GM21825 (cell line): ENCODE results near the gene PYGB.

Experiments used
- ATAC-seq: cut with Tn5 transposase; IDR thresholded peaks from one replicate; pipeline ENCODE4 v1.9.1; 2021; ENCODE audit warnings: mild to moderate bottlenecking, moderate library complexity; ENCODE audit not compliant: unreplicated experiment

The PYGB gene

GRCh38 chr20:25247956-25248785 lies at the start of gene PYGB:
TSS of gene PYGB (plus strand) at chr20:25248085. CDS start at chr20:25248179, 94 bp downstream.
- peak; percentile 63 for ATAC-seq

- ATAC-seq, result no peak
Observed at GRCh38 chr20:25198663-25199383, 49.1 kb upstream of the PYGB start.

- no peak for ATAC-seq
Observed at GRCh38 chr20:25199473-25200260, 48.2 kb upstream of the PYGB start.

DNA sequence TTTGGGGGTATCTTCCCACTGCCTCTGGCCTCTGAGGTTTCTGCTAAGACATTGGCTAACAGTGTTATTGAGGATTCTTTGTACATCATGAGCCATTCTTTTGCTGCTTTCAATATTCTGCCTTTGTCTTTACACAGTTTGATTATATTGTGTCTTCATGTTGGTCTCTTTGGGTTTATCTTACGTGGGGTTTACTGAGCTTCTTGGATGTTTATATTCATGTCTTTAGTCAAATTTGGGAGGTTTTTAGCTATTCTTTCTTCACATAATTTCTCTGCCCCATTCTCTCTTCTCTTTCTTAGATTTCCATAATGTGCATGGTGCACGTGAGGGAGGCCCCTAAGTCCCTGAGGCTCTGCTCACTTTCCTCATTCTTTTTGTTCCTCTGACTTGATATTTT lies 44.8 kb upstream of the PYGB start:
- no peak for ATAC-seq

DNA sequence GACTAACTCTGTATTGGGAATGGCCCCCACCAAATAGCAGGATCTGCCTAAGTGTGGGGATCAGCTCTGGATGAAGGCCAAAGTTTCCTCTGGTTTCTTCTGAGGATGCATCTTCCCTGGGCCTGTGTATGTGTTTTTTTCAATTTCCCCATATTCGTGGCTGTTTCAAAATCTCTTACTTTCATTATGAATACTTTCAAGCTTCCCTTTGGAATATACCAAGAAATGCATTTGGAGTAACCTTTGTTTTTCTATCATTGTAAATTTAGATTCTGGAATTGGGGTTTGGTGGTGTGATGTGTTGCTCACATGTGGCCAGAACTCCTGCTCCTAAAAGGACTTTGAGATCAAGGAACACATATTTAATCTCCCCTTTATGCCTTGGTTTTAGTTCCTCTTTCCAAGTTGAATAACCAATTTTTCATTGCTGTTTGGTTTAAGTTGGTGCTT lies 44.0 kb upstream of the PYGB start:
- no peak for ATAC-seq

DNA sequence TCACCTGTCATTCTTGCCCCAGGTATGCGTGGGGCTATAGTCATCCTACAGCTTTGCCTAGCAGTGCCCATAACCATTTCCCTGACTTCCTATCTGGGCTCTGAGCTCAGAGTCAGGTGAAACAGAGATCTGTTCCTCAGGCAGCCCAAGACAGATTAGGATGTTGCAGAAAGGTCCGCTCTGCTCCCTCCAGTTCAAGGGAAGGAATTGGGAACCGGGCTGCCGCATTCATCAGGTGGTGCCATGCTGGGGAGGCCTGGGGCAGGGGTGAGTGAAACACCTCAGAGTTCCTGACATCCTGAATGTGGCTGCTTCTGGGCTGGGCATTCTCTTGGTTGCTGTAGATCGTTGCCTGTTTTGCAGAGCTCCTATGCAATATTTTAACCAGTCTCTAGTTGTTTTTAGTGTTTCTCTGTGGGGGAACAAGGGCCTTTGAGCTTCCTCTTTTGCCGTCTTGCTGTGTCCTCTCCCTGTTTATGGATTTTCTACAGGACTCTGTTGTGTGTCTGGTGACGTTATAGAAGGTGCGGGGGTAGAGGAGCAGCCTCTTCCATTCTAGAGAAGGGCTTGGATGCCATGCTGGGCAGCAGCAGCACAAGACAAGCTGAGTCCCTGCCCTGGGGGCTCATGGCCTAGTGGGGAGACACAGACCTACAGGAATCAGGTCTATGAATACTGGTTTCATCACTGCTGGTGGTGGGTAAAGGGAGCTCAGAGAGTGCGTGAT lies 43.2 kb upstream of the PYGB start:
- no peak for ATAC-seq

DNA sequence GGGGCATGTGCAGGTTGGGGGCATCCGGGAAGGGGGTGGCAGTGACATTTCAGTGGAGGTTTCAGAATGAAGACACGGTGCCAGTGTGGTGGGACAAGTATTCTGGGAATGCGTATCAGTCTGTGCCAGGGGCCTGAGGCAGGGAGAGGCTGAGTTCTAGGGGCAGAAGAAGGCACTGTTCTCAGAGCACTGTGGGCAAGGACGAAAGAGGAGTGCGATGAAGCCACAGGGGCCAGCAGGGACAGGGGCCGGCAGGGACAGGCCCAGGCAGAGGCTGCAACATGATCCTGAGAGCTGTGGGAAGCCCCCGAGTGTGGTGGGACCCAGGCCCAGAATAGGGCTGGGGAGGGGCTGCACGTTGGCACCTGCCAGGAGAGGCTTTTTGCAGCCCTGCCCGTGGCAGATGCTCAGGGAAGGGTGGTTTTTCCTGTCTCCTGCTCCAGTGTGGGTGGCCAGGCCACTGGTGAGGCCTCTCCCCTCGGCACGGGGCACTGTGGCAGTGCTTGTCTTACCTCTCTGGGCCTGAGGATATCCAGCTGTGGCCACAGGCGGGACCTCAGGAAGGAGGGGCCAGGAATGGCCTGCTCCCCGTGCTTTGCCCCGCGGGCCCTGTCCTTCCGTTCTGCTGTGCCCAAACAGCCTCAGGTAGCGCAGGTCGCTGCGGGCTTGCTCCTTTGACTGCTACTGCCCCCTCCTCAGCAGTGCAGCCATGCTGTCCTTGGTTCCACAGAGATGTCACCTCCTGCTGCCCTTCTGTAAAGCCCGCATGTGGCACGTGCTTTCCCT lies 42.4 kb upstream of the PYGB start:
- no peak for ATAC-seq

GRCh38 chr20:25206063-25206403 lies 41.9 kb upstream of the PYGB start:
- ATAC-seq, result no peak

- ATAC-seq, result no peak
Observed at GRCh38 chr20:25206548-25206947, 41.3 kb upstream of the PYGB start.

DNA sequence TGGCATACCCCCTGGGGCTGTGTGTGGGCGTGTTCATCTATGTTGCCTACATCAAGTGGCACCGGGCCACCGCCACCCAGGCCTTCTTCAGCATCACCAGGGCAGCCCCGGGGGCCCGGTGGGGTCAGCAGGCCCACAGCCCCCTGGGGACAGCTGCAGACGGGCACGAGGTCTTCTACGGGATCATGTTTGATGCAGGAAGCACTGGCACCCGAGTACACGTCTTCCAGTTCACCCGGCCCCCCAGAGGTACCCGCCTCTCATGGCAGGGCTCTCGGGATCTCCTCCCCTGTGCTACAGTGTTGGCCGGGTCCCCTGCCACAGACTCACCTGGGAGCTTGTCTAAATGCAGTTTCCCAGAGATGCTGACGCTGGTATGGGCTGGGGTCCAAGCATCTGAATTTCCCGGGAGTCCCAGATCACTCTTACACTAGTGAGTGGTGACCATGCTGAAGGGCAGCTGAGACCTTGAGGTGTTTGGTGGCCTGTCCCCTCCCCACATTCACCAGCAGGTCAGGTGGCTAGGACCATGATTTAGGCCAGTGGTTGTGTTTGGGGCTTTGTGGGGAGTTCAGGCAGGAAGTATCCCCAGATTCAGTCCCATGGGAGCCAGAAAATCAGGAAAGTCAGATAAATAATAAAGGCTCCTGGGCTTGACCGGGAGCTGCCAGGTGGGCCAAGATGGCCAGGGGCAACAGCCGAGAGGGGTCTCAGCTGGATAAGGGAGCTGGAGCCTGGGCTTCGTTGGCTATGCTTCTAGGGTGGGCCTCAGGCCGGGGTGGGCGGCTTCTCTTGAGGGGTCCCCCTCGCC lies 40.5 kb upstream of the PYGB start:
- no peak for ATAC-seq

DNA sequence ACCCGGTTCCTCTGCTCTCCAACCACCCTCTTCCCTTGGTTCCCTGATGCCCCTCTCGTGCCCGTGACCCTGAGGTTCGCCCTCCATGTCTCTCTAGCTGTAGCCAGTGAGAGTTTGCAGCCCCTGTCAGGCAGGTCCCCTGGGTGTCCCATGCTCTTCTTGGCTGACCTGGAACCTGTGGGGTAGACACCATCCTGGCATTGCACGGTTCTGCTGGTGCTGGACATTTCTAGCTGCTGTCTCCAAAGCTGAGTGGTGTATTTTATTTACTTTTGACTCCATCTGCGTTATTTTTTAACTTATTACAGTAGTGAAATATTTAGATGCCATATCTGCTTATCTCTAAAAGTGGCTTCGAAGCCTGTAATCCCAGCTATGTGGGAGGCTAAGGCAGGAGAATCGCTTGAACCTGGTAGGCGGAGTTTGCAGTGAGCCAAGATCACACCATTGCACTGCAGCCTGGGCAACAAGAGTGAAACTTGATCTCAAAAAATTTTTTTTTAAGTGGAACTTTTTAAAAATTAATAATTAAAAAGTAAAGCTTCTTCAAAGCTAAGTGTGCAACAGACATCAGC lies 39.8 kb upstream of the PYGB start:
- ATAC-seq, result no peak

GRCh38 chr20:25209400-25209799 lies 38.5 kb upstream of the PYGB start:
- ATAC-seq, result no peak

GRCh38 chr20:25209911-25210310 lies 38.0 kb upstream of the PYGB start:
- ATAC-seq, result no peak

- no peak for ATAC-seq
Observed at GRCh38 chr20:25211273-25211672, 36.6 kb upstream of the PYGB start.

DNA sequence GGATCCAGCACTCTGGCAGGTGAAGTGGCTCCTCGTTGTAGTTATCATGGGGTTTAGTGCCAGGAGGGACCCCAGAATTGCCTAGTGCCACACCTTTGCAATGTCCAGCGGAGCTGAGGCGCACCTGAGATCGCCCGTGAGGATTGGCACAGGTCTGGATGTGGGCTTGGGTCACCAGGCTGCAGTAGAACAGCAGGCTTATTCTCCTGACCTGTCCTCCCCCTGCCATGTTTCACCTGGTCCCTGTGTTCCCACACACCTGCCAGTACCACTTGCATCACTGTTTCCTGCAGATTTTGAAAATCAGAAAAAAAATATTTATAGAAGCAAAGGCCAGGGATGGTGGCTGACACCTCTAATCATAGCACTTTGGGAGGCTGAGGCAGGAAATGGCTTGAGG lies 35.6 kb upstream of the PYGB start:
- ATAC-seq, result no peak

- ATAC-seq, result no peak
Observed at GRCh38 chr20:25213566-25214425, 34.1 kb upstream of the PYGB start.

DNA sequence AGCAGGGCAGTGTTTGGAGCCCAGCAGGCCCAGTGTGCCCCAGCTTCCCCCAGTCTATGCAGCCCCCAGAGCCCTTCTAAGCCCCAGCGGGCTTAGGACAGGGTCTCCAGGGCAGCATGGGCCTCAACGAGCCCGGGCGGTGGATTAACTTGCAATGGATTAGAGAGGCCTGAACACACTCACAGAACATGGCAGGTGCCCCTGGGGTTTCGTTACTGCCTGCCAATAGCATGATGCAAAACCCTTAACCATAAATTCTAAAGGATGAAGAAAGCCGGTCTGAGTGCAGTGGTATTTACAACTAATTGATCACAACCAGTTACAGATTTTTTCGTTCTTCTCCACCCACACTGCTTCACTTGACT lies 33.5 kb upstream of the PYGB start:
- ATAC-seq, result no peak

- no peak for ATAC-seq
Observed at GRCh38 chr20:25214819-25215218, 33.1 kb upstream of the PYGB start.
